Adipose tissue (tissue), 3 donors: ENCODE data around the gene CLASRP. TPM values are rescaled to one million over a fixed set of nuclear protein-coding genes. Genes with fewer than 3 reads are reported as not detected.

Experiments
- H3K27ac ChIP-seq: one replicate; pipeline ENCODE4 v1.5.1; 2013; ENCODE audit warnings: low read depth, low read length
- WGBS, 3 donors: extraction: QIAGEN DNeasy Blood & Tissue Kit; methylation state at CpG; one replicate each; pipeline ENCODE4 v1.1.7; 2013; 5-methylcytosine and 5-hydroxymethylcytosine counted together
- polyA plus RNA-seq, 3 donors: library from polyadenylated mRNA; stranded (reverse); fragments of 200-250 nt; gene quantifications; one replicate each; pipeline ENCODE4 v1.2.3, GENCODE V29; 2013
- donor health status: healthy with polysubstance abuse.
- donor health status: Bipolar disorder and iron deficiency.
- donor health status: healthy.

CLASRP gene
- polyA plus RNA-seq, 3 donors, result 40.2 to 73.4 (median 57.3) TPM

- H3K27ac ChIP-seq, result no peak overlapping the region
- 56 to 71% (median 70%) methylated on average over 13 of the region's 13 CpGs for WGBS, 3 donors
Observed at GRCh38 chr19:45016388-45017314, 22.2 kb upstream of the CLASRP start.

- WGBS, 3 donors, result 91 to 96% (median 92%) methylated on average over 2 of the region's 2 CpGs
Observed at GRCh38 chr19:45019187-45019586, 19.7 kb upstream of the CLASRP start.

GRCh38 chr19:45020071-45020470 lies 18.8 kb upstream of the CLASRP start:
- 75 to 92% (median 82%) methylated on average over 3 of the region's 3 CpGs for WGBS, 3 donors

More at GRCh38 chr19:45019187-45019586, 19.7 kb upstream of the CLASRP start:
- H3K27ac ChIP-seq, result no peak overlapping the region

DNA sequence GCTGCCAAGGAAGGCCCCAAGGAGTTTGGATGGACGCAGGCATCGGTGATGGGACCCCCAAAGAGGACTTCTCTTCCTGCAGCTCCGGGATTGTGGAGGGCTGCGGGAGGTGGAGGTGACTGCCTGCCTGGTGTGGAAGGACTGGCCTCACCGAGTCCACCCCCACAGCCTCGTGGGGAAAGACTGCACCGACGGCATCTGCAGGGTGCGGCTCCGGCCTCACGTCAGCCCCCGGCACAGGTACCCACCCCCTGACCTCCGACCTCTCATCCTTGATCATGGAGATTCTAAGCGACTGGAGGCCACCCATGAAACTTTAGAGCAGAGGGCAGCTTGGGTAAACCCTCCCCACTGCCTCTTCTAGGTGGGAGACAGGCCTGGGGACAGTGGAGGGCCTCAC lies 16.9 kb upstream of the CLASRP start:
- WGBS, 3 donors, result 83 to 87% (median 87%) methylated on average over 14 of the region's 14 CpGs
- no peak overlapping the region for H3K27ac ChIP-seq

More at GRCh38 chr19:45020071-45020470, 18.8 kb upstream of the CLASRP start:
- H3K27ac ChIP-seq, result no peak overlapping the region

- 78 to 87% (median 84%) methylated on average over 4 of the region's 4 CpGs for WGBS, 3 donors
- no peak overlapping the region for H3K27ac ChIP-seq
Observed at GRCh38 chr19:45023048-45023447, 15.8 kb upstream of the CLASRP start.

DNA sequence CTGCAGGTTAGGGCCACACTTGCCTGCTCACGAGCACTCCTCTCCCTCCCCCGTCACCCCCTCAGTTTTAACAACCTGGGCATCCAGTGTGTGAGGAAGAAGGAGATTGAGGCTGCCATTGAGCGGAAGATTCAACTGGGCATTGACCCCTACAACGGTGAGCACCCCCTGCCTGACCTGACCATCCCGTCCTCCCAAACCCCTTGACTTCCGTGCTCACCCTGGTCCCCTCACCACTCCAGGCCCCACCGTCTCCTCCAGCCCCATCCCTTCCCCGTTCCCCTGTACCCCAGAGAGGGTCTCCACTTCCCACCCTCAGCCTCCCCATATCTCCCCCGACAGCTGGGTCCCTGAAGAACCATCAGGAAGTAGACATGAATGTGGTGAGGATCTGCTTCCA lies 13.6 kb upstream of the CLASRP start:
- 93 to 95% (median 95%) methylated on average over 8 to 9 of the region's 9 CpGs for WGBS, 3 donors
- no peak overlapping the region for H3K27ac ChIP-seq

GRCh38 chr19:45027371-45027770 lies 11.5 kb upstream of the CLASRP start:
- 94 to 97% (median 94%) methylated on average over 2 of the region's 2 CpGs for WGBS, 3 donors
- no peak overlapping the region for H3K27ac ChIP-seq

DNA sequence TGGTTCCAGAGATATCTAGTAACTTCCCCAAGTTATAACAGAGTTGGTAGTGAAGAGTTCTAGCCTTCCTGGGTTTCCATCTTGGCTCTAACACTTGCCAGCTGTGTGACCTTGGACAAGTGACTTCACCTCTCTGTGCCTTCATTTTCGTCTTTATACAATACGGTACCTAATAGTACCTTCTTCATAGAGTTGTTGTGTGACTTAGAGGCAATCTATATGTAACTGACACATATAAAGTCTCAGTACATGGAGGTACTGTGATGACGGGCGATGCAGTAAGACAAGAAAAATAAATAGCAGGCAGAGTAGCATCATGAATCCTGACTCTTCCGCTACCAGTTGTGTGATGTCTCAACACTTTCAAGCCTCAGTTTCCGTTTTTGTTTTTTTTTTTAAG lies 8.0 kb upstream of the CLASRP start:
- H3K27ac ChIP-seq, result no peak overlapping the region
- WGBS, 3 donors, result 93 to 95% (median 94%) methylated on average over 6 of the region's 6 CpGs

DNA sequence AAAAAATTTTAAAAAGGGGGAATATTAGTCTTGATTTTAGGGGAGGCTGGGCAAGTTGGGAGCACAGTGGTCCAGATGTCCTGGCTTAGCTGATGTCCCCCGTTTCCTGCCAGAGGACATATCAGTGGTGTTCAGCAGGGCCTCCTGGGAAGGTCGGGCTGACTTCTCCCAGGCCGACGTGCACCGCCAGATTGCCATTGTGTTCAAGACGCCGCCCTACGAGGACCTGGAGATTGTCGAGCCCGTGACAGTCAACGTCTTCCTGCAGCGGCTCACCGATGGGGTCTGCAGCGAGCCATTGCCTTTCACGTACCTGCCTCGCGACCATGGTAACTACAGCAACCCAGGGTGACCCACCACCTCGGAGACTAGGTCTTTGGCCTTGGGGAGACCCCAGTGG lies 6.4 kb upstream of the CLASRP start:
- 84 to 94% (median 87%) methylated on average over 18 of the region's 18 CpGs for WGBS, 3 donors
- no peak overlapping the region for H3K27ac ChIP-seq

- no peak overlapping the region for H3K27ac ChIP-seq
- WGBS, 3 donors, result 95 to 98% (median 98%) methylated on average over 6 of the region's 6 CpGs
Observed at GRCh38 chr19:45035755-45036154, 3.1 kb upstream of the CLASRP start.

GRCh38 chr19:45037393-45038169 lies 1.3 kb upstream of the CLASRP start:
- no peak overlapping the region for H3K27ac ChIP-seq
- 91 to 92% (median 92%) methylated on average over 37 of the region's 37 CpGs for WGBS, 3 donors

- 58 to 78% (median 65%) methylated on average over 19 of the region's 19 CpGs for WGBS, 3 donors
- H3K27ac ChIP-seq, result no peak overlapping the region
Observed at GRCh38 chr19:45040059-45040771, 1.4 kb downstream of the CLASRP start.

- no peak overlapping the region for H3K27ac ChIP-seq
- 78 to 97% (median 85%) methylated on average over 6 of the region's 6 CpGs for WGBS, 3 donors
Observed at GRCh38 chr19:45041125-45041524, 2.3 kb downstream of the CLASRP start.

- no peak overlapping the region for H3K27ac ChIP-seq
- 31 to 84% (median 75%) methylated on average over 14 of the region's 14 CpGs for WGBS, 3 donors
Observed at GRCh38 chr19:45045671-45046353, 7.0 kb downstream of the CLASRP start.

GRCh38 chr19:45046355-45046754 lies 7.5 kb downstream of the CLASRP start:
- H3K27ac ChIP-seq, result no peak overlapping the region
- 72 to 91% (median 86%) methylated on average over 7 of the region's 7 CpGs for WGBS, 3 donors

DNA sequence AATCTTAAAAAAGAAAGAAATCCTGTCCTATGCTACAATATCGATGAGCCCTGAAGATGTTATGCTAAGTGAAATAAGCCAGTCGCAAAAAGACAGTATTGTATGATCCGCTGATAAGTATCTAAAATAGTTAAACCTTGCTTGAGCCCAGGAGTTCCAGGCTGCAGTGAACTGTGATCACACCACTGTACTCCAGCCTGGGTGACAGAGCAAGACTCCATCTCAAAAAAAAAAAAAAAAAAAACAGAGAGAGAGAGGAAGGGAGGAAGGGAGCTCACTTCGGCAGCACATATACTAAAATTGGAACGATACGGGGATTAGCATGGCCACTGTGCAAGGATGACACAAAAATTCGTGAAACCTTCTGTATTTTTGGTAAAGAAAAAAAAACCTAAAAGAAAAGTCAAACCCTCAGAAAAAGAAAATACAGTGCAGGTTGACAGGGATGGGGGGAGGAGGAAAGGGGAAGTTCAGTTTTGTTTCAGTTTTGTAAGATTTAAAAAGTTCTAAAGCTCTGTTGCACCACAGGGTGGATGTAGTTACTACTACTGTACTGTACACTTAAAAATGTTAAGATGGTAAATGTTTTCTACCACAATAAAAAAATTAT lies 8.4 kb downstream of the CLASRP start:
- WGBS, 3 donors, result 62 to 79% (median 65%) methylated on average over 7 of the region's 7 CpGs

DNA sequence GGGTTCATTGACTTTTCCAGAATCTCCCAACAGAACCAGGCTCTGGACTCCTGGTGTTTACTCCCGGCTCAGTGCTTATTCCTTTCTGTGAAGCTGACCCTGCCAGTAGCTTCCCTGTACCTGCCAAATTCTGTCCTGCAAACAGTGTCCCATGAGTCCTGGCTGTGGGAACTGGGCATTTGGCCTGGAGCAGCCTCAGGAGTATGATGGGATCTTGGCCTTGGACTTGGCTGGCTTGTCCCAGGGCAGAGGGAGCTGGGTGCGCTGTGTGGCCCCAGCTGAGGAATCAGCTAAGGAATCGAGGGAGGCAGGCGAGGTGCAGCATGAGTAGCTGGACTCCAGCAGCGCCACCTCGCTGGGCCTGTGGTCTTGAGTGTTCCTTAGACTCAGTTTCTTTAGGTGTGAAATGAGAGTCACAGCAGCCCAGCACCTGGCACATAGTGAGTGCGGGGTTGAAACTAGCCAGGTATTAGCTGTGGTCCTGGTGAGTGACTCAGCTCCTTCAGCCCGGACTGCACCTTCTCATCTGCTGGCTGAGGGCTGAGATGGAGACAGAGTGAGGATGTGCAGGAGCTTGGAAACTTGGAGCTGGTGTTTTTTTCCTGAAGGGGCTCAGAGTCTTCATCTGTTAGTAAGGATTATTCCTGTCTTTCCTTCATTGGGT lies 10.4 kb downstream of the CLASRP start:
- 49 to 84% (median 78%) methylated on average over 8 of the region's 8 CpGs for WGBS, 3 donors
- no peak overlapping the region for H3K27ac ChIP-seq

More for the DNA sequence above, 8.4 kb downstream of the CLASRP start:
- no peak overlapping the region for H3K27ac ChIP-seq
